IPS-15b (cell line): ENCODE data around the gene MRTFA.
"Not testable (repeated sequence)": the region's sequence is repeated elsewhere in the genome, so short reads cannot be mapped to it uniquely, and the experiment has no call there.

Source experiments
- H3K27me3 ChIP-seq: one replicate; pipeline ENCODE4 v1.6.1; 2013; ENCODE audit warnings: low read length; ENCODE audit not compliant: control insufficient read depth, insufficient read depth
- H3K36me3 ChIP-seq: one replicate; pipeline ENCODE4 v1.6.1; 2013; ENCODE audit warnings: low read length; ENCODE audit not compliant: control insufficient read depth, insufficient read depth
- H3K4me1 ChIP-seq: one replicate; pipeline ENCODE4 v1.6.1; 2013; ENCODE audit warnings: mild to moderate bottlenecking, low read length; ENCODE audit not compliant: control insufficient read depth, insufficient read depth
- H3K4me3 ChIP-seq: one replicate; pipeline ENCODE4 v1.5.1; 2013; ENCODE audit warnings: low read depth, low read length
- H3K9ac ChIP-seq: one replicate; pipeline ENCODE4 v1.6.1; 2013; ENCODE audit warnings: low read depth, mild to moderate bottlenecking, low read length
- H3K9me3 ChIP-seq: one replicate; pipeline ENCODE4 v1.6.1; 2013; ENCODE audit warnings: mild to moderate bottlenecking, low read length; ENCODE audit not compliant: control insufficient read depth, insufficient read depth

The MRTFA gene

GRCh38 chr22:40394607-40395006 is 241.9 kb downstream of the MRTFA start:
- no peaks in the 10 kb centered on the region for H3K27me3 ChIP-seq
- H3K36me3 ChIP-seq = no peaks in the 10 kb centered on the region
- H3K9me3 ChIP-seq = no peaks in the 10 kb centered on the region
- no peak overlapping the region for H3K4me3 ChIP-seq
- H3K4me1 ChIP-seq = peaks cover 2% of the 10 kb centered on the region
- no peak overlapping the region for H3K9ac ChIP-seq

DNA sequence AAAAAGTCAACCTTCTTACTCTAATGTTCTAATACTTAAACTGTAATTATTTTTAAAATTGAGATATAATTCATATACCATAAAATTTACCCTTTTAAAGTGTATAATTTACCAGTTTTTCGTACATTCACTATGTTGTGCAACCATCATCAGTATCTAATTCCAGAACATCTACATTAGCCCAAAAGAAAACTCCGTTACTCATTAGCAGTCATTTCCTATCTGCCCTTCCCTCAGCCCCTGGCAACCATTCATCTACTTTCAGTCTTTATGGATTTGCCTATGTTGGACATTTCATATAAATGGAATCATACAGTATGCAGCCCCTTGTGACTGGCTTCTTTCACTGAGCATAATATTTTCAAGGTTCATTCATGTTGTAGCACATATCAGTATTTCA is 243.9 kb downstream of the MRTFA start:
- Histone ChIP-seq H3K27me3 (no peaks in the 10 kb centered on the region), H3K4me1 (peaks cover under 1% of the 10 kb centered on the region), H3K36me3 (no peaks in the 10 kb centered on the region), H3K9me3 (no peaks in the 10 kb centered on the region), H3K4me3 (no peak overlapping the region), H3K9ac (no peak overlapping the region)

- Histone ChIP-seq H3K9me3 (no peaks in the 10 kb centered on the region), H3K4me1 (no peaks in the 10 kb centered on the region), H3K9ac (no peak overlapping the region), H3K4me3 (no peak overlapping the region), H3K27me3 (no peaks in the 10 kb centered on the region), H3K36me3 (no peaks in the 10 kb centered on the region)
Observed at GRCh38 chr22:40391417-40391816, 245.1 kb downstream of the MRTFA start.

DNA sequence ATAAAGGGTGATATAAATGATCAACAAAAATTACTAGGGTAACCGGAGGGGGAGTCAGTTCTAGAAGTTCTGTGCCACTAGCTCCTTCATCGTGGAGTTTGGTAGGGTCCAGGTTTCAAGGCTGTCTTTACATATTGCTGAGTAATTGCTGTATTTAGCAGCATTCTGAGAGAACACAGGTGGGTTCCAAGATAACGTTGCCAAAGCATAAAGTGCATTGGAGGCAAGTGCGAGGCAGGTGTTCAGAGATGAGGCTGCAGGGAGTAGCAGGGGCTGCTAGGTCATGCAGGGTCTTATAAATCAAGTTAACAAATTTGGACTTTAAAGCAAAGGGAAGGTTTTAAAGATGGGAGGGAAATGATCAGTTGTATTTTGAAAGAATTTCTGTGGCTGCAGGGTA is 248.3 kb downstream of the MRTFA start:
- H3K36me3 ChIP-seq = no peaks in the 10 kb centered on the region
- no peaks in the 10 kb centered on the region for H3K4me1 ChIP-seq
- H3K9me3 ChIP-seq = no peaks in the 10 kb centered on the region
- no peak overlapping the region for H3K9ac ChIP-seq
- H3K4me3 ChIP-seq = no peak overlapping the region
- H3K27me3 ChIP-seq = no peaks in the 10 kb centered on the region

DNA sequence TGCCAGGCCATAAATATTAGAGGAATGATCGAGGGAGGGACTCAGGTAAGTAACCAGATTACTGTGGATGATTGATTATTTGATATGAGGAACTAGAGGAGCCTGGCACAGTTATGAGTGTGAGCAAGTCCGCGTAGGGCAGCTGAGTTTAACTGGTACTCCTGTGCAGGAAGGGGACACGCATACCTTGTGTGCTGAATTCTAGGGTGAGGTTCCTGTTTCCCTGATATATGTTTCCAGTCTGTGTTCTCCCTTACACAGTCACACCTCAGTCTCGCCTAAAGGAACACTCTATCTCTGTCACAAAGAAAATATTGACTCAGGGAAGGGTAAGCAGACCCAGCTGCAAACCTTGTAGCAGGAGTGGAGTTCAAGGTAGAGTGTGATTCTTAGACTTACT is 248.8 kb downstream of the MRTFA start:
- Histone ChIP-seq H3K36me3 (no peaks in the 10 kb centered on the region), H3K9ac (no peak overlapping the region), H3K9me3 (no peaks in the 10 kb centered on the region), H3K4me3 (no peak overlapping the region), H3K27me3 (no peaks in the 10 kb centered on the region), H3K4me1 (no peaks in the 10 kb centered on the region)

DNA sequence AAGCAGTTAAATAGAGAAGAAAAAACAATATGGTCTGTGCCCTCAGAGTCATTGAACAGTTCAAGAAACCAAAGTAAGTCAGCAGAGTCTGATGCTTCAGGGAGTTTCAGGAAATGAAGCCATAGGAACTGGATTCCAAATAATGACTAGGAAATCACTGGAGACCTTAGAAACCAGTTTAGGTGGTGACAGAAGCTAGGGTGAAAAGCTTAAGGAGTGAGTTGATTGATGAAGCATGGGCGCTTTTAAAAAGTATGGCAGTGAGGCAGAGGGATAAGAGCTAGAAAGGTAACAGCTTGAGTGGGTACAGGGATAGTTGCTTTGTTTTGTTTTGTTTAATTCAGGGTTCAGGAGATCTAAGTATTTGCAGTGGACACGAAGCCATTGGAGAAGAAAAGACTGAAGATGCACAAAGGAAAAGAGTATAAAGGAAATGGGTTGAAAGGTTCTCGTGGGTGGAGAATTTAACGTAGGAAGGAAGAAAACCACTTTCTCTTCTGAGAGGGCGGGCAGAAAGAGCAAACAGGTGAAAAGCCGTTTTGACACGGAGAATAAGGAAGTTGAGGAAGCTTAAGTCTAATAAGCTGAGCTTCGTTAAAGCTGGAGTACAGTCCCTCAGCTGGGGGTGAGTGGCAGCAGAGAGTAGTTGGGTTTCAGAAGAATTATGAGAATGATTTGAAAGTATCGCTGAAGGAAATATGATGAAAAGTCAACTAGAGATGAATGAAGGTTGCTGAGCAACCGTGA is 251.3 kb downstream of the MRTFA start:
- no peaks in the 10 kb centered on the region for H3K4me1 ChIP-seq
- no peak overlapping the region for H3K4me3 ChIP-seq
- no peaks in the 10 kb centered on the region for H3K9me3 ChIP-seq
- no peaks in the 10 kb centered on the region for H3K27me3 ChIP-seq
- no peak overlapping the region for H3K9ac ChIP-seq
- H3K36me3 ChIP-seq = no peaks in the 10 kb centered on the region

DNA sequence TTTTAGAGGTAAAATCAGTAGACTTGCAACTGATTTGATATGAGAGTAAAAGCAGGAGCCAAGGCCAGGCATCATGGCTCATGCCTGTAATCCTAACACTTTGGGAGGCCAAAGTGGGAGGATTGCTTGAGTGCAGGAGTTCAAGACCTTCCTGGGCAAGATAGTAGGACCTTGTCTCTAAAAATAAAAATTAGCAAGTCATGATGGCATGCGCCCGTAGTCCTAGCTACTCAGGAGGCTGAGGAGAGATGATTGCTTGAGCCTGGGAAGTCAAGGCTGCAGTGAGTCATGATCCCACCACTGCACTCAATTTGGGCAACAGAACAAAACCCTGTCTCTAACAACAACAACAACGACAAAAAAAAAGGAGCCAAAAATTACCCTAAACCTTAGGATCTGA is 252.6 kb downstream of the MRTFA start:
- H3K4me3 ChIP-seq = no peak overlapping the region
- no peaks in the 10 kb centered on the region for H3K9me3 ChIP-seq
- H3K27me3 ChIP-seq = no peaks in the 10 kb centered on the region
- no peaks in the 10 kb centered on the region for H3K36me3 ChIP-seq
- no peaks in the 10 kb centered on the region for H3K4me1 ChIP-seq
- H3K9ac ChIP-seq = no peak overlapping the region

GRCh38 chr22:40381461-40381860 is 255.1 kb downstream of the MRTFA start:
- Histone ChIP-seq H3K36me3 (no peaks in the 10 kb centered on the region), H3K9me3 (no peaks in the 10 kb centered on the region), H3K27me3 (no peaks in the 10 kb centered on the region), H3K4me3 (no peak overlapping the region), H3K4me1 (no peaks in the 10 kb centered on the region), H3K9ac (no peak overlapping the region)

DNA sequence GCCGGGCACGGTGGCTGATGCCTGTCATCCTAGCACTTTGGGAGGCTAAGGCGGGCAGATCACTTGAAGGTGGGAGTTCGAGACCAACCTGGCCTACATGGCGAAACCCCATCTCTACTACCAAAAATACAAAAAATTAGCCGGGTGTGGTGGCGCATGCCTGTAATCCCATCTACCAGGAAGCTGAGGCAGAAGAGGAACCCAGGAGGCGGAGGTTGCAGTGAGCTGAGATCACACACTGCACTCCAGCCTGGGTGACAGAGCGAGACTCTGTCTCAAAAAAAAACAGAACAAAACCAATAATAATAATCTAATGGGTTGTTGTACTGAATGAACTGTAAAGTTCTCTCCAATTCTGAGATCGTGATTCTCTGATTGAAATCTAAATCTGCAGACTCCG is 258.1 kb downstream of the MRTFA start:
- not testable (repeated sequence) for H3K9ac ChIP-seq, H3K27me3 ChIP-seq, H3K4me3 ChIP-seq, H3K4me1 ChIP-seq, H3K36me3 ChIP-seq, H3K9me3 ChIP-seq

- Histone ChIP-seq H3K4me1 (no peaks in the 10 kb centered on the region), H3K27me3 (no peaks in the 10 kb centered on the region), H3K4me3 (no peak overlapping the region), H3K9ac (no peak overlapping the region), H3K36me3 (no peaks in the 10 kb centered on the region), H3K9me3 (no peaks in the 10 kb centered on the region)
Observed at GRCh38 chr22:40377931-40378330, 258.6 kb downstream of the MRTFA start.

DNA sequence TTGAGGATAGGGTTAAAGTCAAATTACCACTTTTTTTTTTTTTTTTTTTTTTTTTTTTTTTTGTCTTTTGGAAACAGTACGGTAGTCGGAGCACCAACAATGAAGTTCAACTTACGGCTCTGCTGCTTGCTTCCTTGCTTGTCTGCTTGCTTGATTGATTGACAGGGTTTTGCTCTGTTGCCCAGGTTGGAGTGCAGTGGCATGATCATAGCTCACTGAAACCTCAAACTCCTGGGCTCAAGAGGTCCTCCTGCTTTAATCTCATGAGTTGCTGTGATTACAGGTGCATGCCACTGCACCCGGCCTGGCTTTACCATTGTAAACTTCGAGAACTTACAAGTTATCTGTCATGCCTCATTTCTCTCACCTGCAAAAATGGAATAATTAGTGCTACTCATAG is 260.4 kb downstream of the MRTFA start:
- no peak overlapping the region for H3K4me3 ChIP-seq
- no peaks in the 10 kb centered on the region for H3K36me3 ChIP-seq
- H3K27me3 ChIP-seq = no peaks in the 10 kb centered on the region
- H3K9me3 ChIP-seq = no peaks in the 10 kb centered on the region
- H3K4me1 ChIP-seq = no peaks in the 10 kb centered on the region
- no peak overlapping the region for H3K9ac ChIP-seq

- Histone ChIP-seq H3K36me3 (no peaks in the 10 kb centered on the region), H3K4me1 (no peaks in the 10 kb centered on the region), H3K9ac (no peak overlapping the region), H3K27me3 (no peaks in the 10 kb centered on the region), H3K9me3 (no peaks in the 10 kb centered on the region), H3K4me3 (no peak overlapping the region)
Observed at GRCh38 chr22:40374567-40374966, 262.0 kb downstream of the MRTFA start.
